OCI-LY1 (cell line): ENCODE measurements around the gene PPP1R3C.

ENCODE experiments used
- H2AFZ ChIP-seq: fragments of 200-600 bp; sonication (generic), shearing (Covaris generic); 2 replicates; pipeline ENCODE4 v1.6.0; 2014; ENCODE audit warnings: antibody characterized with exemption, mild to moderate bottlenecking, low read length
- H3F3A ChIP-seq: fragments of 200-600 bp; sonication (generic), shearing (Covaris generic); 2 replicates; pipeline ENCODE4 v1.6.0; 2014; ENCODE audit warnings: mild to moderate bottlenecking, antibody characterized with exemption, low read length, moderate library complexity; ENCODE audit not compliant: insufficient read depth
- H3K27ac ChIP-seq: fragments of 200-600 bp; sonication (generic); 2 replicates; pipeline ENCODE4 v1.5.1; 2014; ENCODE audit warnings: low read length, mixed run types, mild to moderate bottlenecking, low read depth; ENCODE audit not compliant: poor library complexity, severe bottlenecking
- H3K27me3 ChIP-seq: fragments of 200-600 bp; sonication (generic); 2 replicates; pipeline ENCODE4 v1.6.0; 2014; ENCODE audit warnings: antibody characterized with exemption, mild to moderate bottlenecking, low read length, moderate library complexity; ENCODE audit not compliant: insufficient read depth
- H3K36me3 ChIP-seq: fragments of 200-600 bp; sonication (generic); 2 replicates; pipeline ENCODE4 v1.6.1; 2014; ENCODE audit warnings: mild to moderate bottlenecking, antibody characterized with exemption, low read length, moderate library complexity, mixed read lengths; ENCODE audit not compliant: insufficient read depth
- H3K4me1 ChIP-seq: fragments of 200-600 bp; sonication (generic); 2 replicates; pipeline ENCODE4 v1.5.1; 2014; ENCODE audit warnings: mild to moderate bottlenecking, low read length, moderate library complexity; ENCODE audit not compliant: insufficient read depth, severe bottlenecking
- H3K4me2 ChIP-seq: fragments of 200-600 bp; sonication (generic), shearing (Covaris generic); 2 replicates; pipeline ENCODE4 v1.6.1; 2014; ENCODE audit warnings: low read length
- H3K4me3 ChIP-seq: fragments of 200-600 bp; sonication (generic); 2 replicates; pipeline ENCODE4 v1.5.1; 2014; ENCODE audit warnings: low read length, low read depth, mild to moderate bottlenecking, mixed read lengths; ENCODE audit not compliant: poor library complexity, severe bottlenecking
- H3K79me2 ChIP-seq: fragments of 200-600 bp; shearing (Covaris generic); 2 replicates; pipeline ENCODE4 v1.6.1; 2016; ENCODE audit warnings: mixed run types, low read length, mixed read lengths; ENCODE audit not compliant: insufficient read depth
- H3K9ac ChIP-seq: fragments of 200-600 bp; sonication (generic), shearing (Covaris generic); 2 replicates; pipeline ENCODE4 v1.6.1; 2014; ENCODE audit warnings: mild to moderate bottlenecking, low read length, mixed read lengths
- H3K9me2 ChIP-seq: fragments of 200-600 bp; sonication (generic), shearing (Covaris generic); 2 replicates; pipeline ENCODE4 v1.6.1; 2014; ENCODE audit warnings: low read depth, mild to moderate bottlenecking, low read length, mixed read lengths
- H3K9me3 ChIP-seq: fragments of 200-600 bp; shearing (Covaris generic); 2 replicates; pipeline ENCODE4 v1.6.1; 2014; ENCODE audit warnings: low read length, mixed read lengths
- H4K20me1 ChIP-seq: fragments of 200-600 bp; sonication (generic), shearing (Covaris generic); 2 replicates; pipeline ENCODE4 v1.6.0; 2016; ENCODE audit warnings: mild to moderate bottlenecking, low read length; ENCODE audit not compliant: insufficient read depth
- CTCF ChIP-seq: fragments of 200-600 bp; sonication (generic), shearing (Covaris generic); IDR thresholded peaks from 2 replicates; pipeline ENCODE4 v1.5.1; 2017; ENCODE audit warnings: mild to moderate bottlenecking, antibody characterized with exemption, low read length, moderate library complexity, mixed read lengths
- EZH2 ChIP-seq: fragments of 200-600 bp; sonication (generic), shearing (Covaris generic); IDR thresholded peaks from 2 replicates; pipeline ENCODE4 v1.8.0; 2017; ENCODE audit warnings: borderline replicate concordance, mixed run types, mild to moderate bottlenecking, antibody characterized with exemption, low read length, moderate library complexity, mixed read lengths

PPP1R3C gene

GRCh38 chr10:91610919-91611318, 22.0 kb downstream of the PPP1R3C start:
- TF ChIP-seq EZH2 (no peak), CTCF (no peak)
- Histone ChIP-seq H3K27ac (no peak overlapping the region), H3K36me3 (no peaks in the 10 kb centered on the region), H2AFZ (no peak overlapping the region), H3K9me3 (no peaks in the 10 kb centered on the region), H3K9me2 (no peaks in the 10 kb centered on the region), H3K4me3 (no peak overlapping the region), H4K20me1 (no peaks in the 10 kb centered on the region), H3K4me2 (no peak overlapping the region), H3K79me2 (no peaks in the 10 kb centered on the region), H3K9ac (no peak overlapping the region), H3K4me1 (no peaks in the 10 kb centered on the region), H3K27me3 (no peaks in the 10 kb centered on the region), H3F3A (no peaks in the 10 kb centered on the region)

- TF ChIP-seq EZH2 (no peak), CTCF (no peak)
Measured at GRCh38 chr10:91610444-91610843, 22.4 kb downstream of the PPP1R3C start.

GRCh38 chr10:91607646-91608403, 25.0 kb downstream of the PPP1R3C start:
- Histone ChIP-seq H3K79me2 (no peaks in the 10 kb centered on the region), H3K4me1 (no peaks in the 10 kb centered on the region), H3K4me2 (no peak overlapping the region), H2AFZ (no peak overlapping the region), H3K36me3 (no peaks in the 10 kb centered on the region), H3K9me2 (no peaks in the 10 kb centered on the region), H4K20me1 (no peaks in the 10 kb centered on the region), H3K27me3 (no peaks in the 10 kb centered on the region), H3K9ac (no peak overlapping the region), H3K4me3 (no peak overlapping the region), H3K9me3 (no peaks in the 10 kb centered on the region), H3F3A (no peaks in the 10 kb centered on the region), H3K27ac (no peak overlapping the region)
- TF ChIP-seq CTCF = no peak
- TF ChIP-seq EZH2 = no peak

More at GRCh38 chr10:91610444-91610843, 22.4 kb downstream of the PPP1R3C start:
- Histone ChIP-seq H3K79me2 (no peaks in the 10 kb centered on the region), H3F3A (no peaks in the 10 kb centered on the region), H3K27ac (no peak overlapping the region), H3K9ac (no peak overlapping the region), H3K27me3 (no peaks in the 10 kb centered on the region), H3K4me2 (no peak overlapping the region), H3K36me3 (no peaks in the 10 kb centered on the region), H3K9me3 (no peaks in the 10 kb centered on the region), H4K20me1 (no peaks in the 10 kb centered on the region), H3K4me3 (no peak overlapping the region), H2AFZ (no peak overlapping the region), H3K4me1 (no peaks in the 10 kb centered on the region), H3K9me2 (no peaks in the 10 kb centered on the region)
